Uterus (tissue), 4 donors: ENCODE measurements around the gene SIX2. TPM values are rescaled to one million over a fixed set of nuclear protein-coding genes. Genes with fewer than 3 reads are reported as not detected.

Experiments
- DNase-seq, 2 donors: peaks; one replicate each; pipeline ENCODE4 v3.0.0-alpha.2; 2019 to 2020
- H3K27ac ChIP-seq, 2 donors: fragments of 200-600 bp; sonication (generic); 1 replicate in 1 of 2; 2 replicates in 1 of 2; pipeline ENCODE4 v1.5.1; 2016 to 2018
- H3K27me3 ChIP-seq, 2 donors: fragments of 200-600 bp; sonication (generic); one replicate each; pipeline ENCODE4 v1.5.1; 2018 to 2019; ENCODE audit warnings: control low read depth in 1 of 2
- H3K36me3 ChIP-seq, 2 donors: fragments of 200-600 bp; sonication (generic); one replicate each; pipeline ENCODE4 v1.5.1; 2019; ENCODE audit warnings: control low read depth in 1 of 2
- H3K4me1 ChIP-seq, 2 donors: fragments of 200-600 bp; sonication (generic); one replicate each; pipeline ENCODE4 v1.5.1; 2018 to 2019; ENCODE audit warnings: control low read depth in 1 of 2
- H3K4me3 ChIP-seq, 2 donors: fragments of 200-600 bp; sonication (generic); 1 replicate in 1 of 2; 2 replicates in 1 of 2; pipeline ENCODE4 v1.5.1; 2018 to 2019; ENCODE audit warnings: mild to moderate bottlenecking in 1 of 2
- H3K9me3 ChIP-seq, 2 donors: fragments of 200-600 bp; sonication (generic); one replicate each; pipeline ENCODE4 v1.5.1; 2019; ENCODE audit warnings: control low read depth in 1 of 2
- CTCF ChIP-seq, 4 experiments: fragments of 200-600 bp in 2 of 4; fragments of 450-650 bp in 2 of 4; sonication (generic) in 2 of 4; IDR thresholded peaks; one replicate each; pipeline ENCODE4 v1.5.1; 2016 to 2019; ENCODE audit warnings: antibody characterized with exemption in 4 of 4, mild to moderate bottlenecking in 2 of 4, moderate library complexity in 1 of 4
- POLR2A ChIP-seq, 2 donors: fragments of 450-650 bp; IDR thresholded peaks; one replicate each; pipeline ENCODE4 v1.6.1; 2016; ENCODE audit warnings: antibody characterized with exemption in 2 of 2, mild to moderate bottlenecking in 1 of 2, moderate library complexity in 1 of 2
- intact Hi-C: fragments of 100-400 bp; cut with DNase I; formaldehyde crosslinking; loops from one replicate; pipeline ENCODE4 v1.15.1; 2023; ENCODE audit warnings: low total_unique reads
- total RNA-seq, 4 donors: library from RNA; depleted of rRNA in 3 of 4; stranded (reverse); fragments of >200 nt in 3 of 4; gene quantifications; one replicate each; pipeline versions ENCODE4 v1.1.0 to v1.2.4, GENCODE V29; 2014 to 2023
- donor health status: DM: yes; HTN: yes; CAD: no.

The SIX2 gene
- total RNA-seq, 4 donors from 2014 or later, result 0.24 to 0.48 TPM; not detected in 2

- intact Hi-C loops, result no loop called here
- DNase-seq, result no peak
- Histone ChIP-seq H3K27ac (no peak overlapping the region), H3K36me3 (no peaks in the 10 kb centered on the region), H3K27me3 (no peaks in the 10 kb centered on the region), H3K4me1 (no peaks in the 10 kb centered on the region), H3K4me3 (no peak overlapping the region), H3K9me3 (no peaks in the 10 kb centered on the region)
- TF ChIP-seq POLR2A (IDR thresholded peaks at IDR 0.05) (no peak), CTCF (IDR thresholded peaks at IDR 0.05) (no peak)
Observed at GRCh38 chr2:45024097-45024496, 14.8 kb upstream of the SIX2 start.

DNA sequence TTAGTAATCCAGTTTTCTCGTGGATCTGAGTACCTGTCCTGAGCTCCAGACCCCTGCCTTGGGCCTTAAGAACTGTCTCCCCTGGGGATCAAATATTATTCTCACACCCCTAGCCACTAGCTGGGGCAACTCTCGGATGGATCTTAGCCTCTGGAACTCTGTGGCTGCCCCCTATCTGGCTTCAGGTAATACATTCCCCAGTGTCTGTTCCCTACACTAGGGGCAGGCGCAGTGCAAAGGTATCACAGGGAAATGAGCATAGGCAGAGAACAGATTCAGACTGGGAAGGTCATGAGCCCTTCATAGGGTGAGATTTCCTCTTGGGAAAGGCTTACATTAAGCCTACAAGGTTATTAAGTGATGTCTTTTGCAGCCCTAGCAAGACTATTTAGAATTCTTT, 11.2 kb upstream of the SIX2 start:
- Histone ChIP-seq H3K9me3 (no peaks in the 10 kb centered on the region), H3K27me3 (no peaks in the 10 kb centered on the region), H3K4me1 (no peaks in the 10 kb centered on the region), H3K36me3 (no peaks in the 10 kb centered on the region), H3K27ac (no peak overlapping the region), H3K4me3 (no peak overlapping the region)
- intact Hi-C loops, result no loop called here
- DNase-seq, result no peak
- no peak for TF ChIP-seq CTCF (IDR thresholded peaks at IDR 0.05)

DNA sequence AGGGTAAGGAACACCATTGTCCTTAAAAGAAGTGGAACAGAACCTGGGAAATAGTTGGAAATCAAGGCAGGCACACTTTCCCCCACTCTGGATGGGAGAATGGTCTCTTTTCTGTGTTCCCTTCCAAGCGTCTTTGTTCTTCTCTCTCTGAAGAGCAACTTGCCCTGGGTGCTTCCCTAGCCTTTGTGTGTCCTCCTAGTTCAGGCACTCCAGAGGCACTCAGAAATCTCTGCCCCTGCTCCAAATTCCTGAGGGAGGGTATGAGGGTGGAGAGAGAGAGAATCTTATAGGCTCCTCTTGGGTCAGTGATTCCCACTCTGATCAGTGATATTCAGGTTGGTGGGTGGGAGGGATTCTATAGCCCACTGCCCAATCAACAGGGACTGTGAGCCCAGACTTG, 8.8 kb upstream of the SIX2 start:
- Histone ChIP-seq H3K27ac (no peak overlapping the region), H3K4me3 (no peak overlapping the region), H3K27me3 (peaks cover 5 to 16% of the 10 kb centered on the region in 2 donors), H3K36me3 (no peaks in the 10 kb centered on the region), H3K4me1 (peaks cover 0 to 13% of the 10 kb centered on the region in 2 donors), H3K9me3 (no peaks in the 10 kb centered on the region)
- no peak for TF ChIP-seq CTCF (IDR thresholded peaks at IDR 0.05)
- TF ChIP-seq POLR2A (IDR thresholded peaks at IDR 0.05), result no peak
- intact Hi-C loops, result no loop called here
- DNase-seq, result no peak

GRCh38 chr2:45014831-45015230, 5.6 kb upstream of the SIX2 start:
- H3K4me3 ChIP-seq, result no peak overlapping the region
- DNase-seq, result no peak
- TF ChIP-seq CTCF (IDR thresholded peaks at IDR 0.05), result no peak
- no peak for TF ChIP-seq POLR2A (IDR thresholded peaks at IDR 0.05)
- H3K9me3 ChIP-seq, result no peaks in the 10 kb centered on the region
- no peaks in the 10 kb centered on the region for H3K36me3 ChIP-seq
- H3K27me3 ChIP-seq, result peaks cover 9 to 23% of the 10 kb centered on the region in 2 donors
- intact Hi-C loops, result no loop called here
- H3K4me1 ChIP-seq, result peaks cover 0 to 14% of the 10 kb centered on the region in 2 donors
- no peak overlapping the region for H3K27ac ChIP-seq

DNA sequence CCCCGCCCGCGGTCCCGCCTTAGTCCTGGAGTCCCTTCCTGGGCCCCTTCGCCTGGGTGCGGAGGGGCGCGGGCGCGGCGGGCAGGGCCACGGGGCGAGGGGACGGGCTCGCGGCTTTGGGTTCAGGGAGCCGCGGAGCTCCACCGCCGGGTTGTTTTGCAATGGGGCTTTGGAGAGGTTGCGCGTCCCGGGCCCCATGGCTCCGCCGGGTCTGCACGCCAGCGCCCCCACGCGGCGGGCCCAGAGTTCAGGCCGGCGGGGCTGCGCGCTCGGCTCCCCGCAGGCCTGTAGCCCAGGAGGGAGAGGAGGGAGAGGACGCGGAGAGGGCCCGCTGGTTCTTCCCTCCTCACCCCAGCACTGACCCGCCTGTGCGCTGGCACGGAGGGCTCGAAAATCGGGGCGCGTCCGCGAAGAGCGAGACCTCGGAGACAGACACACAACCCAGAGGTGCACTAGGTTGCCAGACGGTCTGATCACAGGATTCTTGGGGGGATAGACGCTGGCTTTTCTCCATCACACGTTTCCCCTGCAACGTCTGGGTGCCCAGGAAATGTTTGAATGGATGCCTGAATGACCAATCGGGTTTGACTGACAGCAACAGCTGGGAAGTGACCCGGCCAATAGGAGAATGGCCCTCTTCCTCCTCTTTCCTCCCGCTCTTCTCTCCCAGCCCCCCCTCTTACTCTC, 4.9 kb upstream of the SIX2 start:
- intact Hi-C loops, result no loop called here
- no peaks in the 10 kb centered on the region for H3K9me3 ChIP-seq
- H3K27me3 ChIP-seq, result peaks cover 9 to 27% of the 10 kb centered on the region in 2 donors
- H3K27ac ChIP-seq, result no peak overlapping the region
- peak in 1 of 2 donors; percentile 31 for DNase-seq
- peak overlapping the region in 1 of 2 donors; percentile 8 for H3K4me3 ChIP-seq
- H3K4me1 ChIP-seq, result peaks cover 0 to 14% of the 10 kb centered on the region in 2 donors
- no peaks in the 10 kb centered on the region for H3K36me3 ChIP-seq
- TF ChIP-seq CTCF (IDR thresholded peaks at IDR 0.05) (peak; percentile 25 to 51 (median 34)), POLR2A (IDR thresholded peaks at IDR 0.05) (no peak)
